Activated CD8-positive, alpha-beta memory T cell treated with anti-CD3 and anti-CD28 coated beads, Interleukin-2, amount 10 ng/mL, durations not matched to agents 7 days and 5 days (primary cell): ENCODE results near the gene PPM1J. TPM values are rescaled to one million over a fixed set of nuclear protein-coding genes. Genes with fewer than 3 reads are reported as not detected.

ENCODE experiments used
- ATAC-seq: fragments of 150-1000 bp; cut with Tn5 transposase; one replicate; pipeline ENCODE4 v1.10.0; 2021; ENCODE audit warnings: moderate library complexity
- CTCF ChIA-PET: fragments of 350-600 bp; sonication (Branson Sonifier 250); formaldehyde crosslinking; loops from one replicate; lab custom pipeline; 2021; ENCODE audit warnings: antibody characterized with exemption; lab: Charles Lee
- DNase-seq: peaks from one replicate; pipeline ENCODE4 v3.0.0-alpha.2; 2020
- H3K27ac Mint-ChIP-seq: one replicate; pipeline ENCODE4 v1.8.0; 2021; ENCODE audit warnings: mild to moderate bottlenecking, mixed read lengths
- H3K27me3 Mint-ChIP-seq: one replicate; pipeline ENCODE4 v1.8.0; 2021; ENCODE audit warnings: mixed read lengths
- H3K36me3 Mint-ChIP-seq: one replicate; pipeline ENCODE4 v1.8.0; 2021; ENCODE audit warnings: mild to moderate bottlenecking, mixed read lengths
- H3K4me1 Mint-ChIP-seq: one replicate; pipeline ENCODE4 v1.8.0; 2021; ENCODE audit warnings: mixed read lengths
- H3K4me3 Mint-ChIP-seq: one replicate; pipeline ENCODE4 v1.8.0; 2021; ENCODE audit warnings: mild to moderate bottlenecking, moderate library complexity, mixed read lengths
- H3K9me3 Mint-ChIP-seq: one replicate; pipeline ENCODE4 v1.8.0; 2022; ENCODE audit warnings: low read depth, mixed read lengths
- total RNA-seq, 2 experiments: library from RNA; stranded (reverse); gene quantifications; one replicate each; pipeline ENCODE4 v1.2.3, GENCODE V29; 2021

The PPM1J gene
- total RNA-seq, 2 experiments from 2014 or later: 0.26 TPM; not detected in 1

DNA sequence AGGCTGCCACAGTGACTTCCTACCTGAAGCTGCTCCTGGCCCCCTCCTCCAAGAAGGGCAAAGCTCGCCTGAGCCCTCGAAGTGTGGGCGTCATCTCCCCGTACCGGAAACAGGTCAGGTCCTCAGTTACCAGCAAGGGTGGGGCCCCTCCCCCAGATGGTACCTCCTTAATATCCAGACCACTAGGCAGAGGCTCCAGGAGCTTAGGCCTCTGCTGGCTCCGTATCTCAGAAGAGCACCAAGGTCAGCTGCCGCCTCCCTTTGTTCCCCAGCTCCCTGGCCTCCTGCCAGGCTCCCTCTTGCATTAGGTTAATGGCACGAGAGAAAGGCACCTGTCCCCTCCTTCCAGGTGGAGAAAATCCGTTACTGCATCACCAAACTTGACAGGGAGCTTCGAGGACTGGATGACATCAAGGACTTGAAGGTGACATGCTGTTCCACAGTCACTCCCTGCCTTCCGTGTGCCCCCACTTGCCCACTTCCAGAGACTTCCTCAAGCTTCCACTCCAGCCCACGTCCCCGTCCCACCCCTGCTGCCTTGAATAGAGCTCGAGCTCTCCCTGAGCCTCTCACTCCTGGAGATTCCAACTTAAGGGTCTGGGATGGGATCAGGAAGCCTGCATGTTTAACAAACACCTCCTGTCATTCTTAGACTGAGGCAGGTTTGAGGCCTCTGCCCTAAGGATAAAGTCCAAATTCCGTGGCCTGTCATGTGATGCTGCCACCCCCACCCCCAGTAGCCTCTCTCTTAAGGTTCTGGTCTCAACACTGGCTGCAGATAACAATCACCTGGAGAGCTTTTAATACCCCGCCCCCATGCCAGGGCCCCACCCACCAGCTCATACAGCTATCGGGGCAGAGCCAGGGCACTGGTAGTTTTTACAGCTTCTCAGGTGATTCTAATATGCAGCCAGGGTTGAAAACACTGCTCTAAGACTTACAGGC is 16.5 kb downstream of the PPM1J start:
- H3K36me3 Mint-ChIP-seq: peaks cover 35% of the 10 kb centered on the region
- no peak for ATAC-seq
- no peak overlapping the region for H3K27ac Mint-ChIP-seq
- no peaks in the 10 kb centered on the region for H3K27me3 Mint-ChIP-seq
- DNase-seq: no peak
- H3K4me3 Mint-ChIP-seq: no peak overlapping the region
- CTCF ChIA-PET: interaction anchor here (0.9 to 2.2 kb wide), 3 partner anchors 17 to 308 kb away, joined by 3 to 9 read pairs (median 4); partner anchors contain the start of gene PPM1J
- H3K4me1 Mint-ChIP-seq: peaks cover 36% of the 10 kb centered on the region
- no peaks in the 10 kb centered on the region for H3K9me3 Mint-ChIP-seq

DNA sequence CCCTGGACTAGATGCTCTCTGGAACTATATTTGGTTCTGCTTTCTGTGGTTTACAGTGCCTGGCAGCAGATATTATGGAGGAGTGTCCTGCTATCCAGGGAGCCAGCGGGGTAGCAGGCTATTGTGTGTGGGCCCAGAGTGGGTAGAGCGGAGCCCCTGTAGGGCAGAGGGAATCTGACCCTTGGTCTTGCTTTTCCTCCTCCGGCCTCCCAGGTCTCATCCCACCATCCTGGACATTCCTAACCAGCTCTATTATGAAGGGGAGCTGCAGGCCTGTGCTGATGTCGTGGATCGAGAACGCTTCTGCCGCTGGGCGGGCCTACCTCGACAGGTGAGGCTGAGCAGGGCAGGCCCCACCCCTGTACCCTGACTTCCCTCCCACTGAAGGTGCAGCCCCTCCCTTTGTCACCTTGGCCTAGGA is 17.3 kb downstream of the PPM1J start:
- CTCF ChIA-PET: interaction anchor here (1.5 kb wide), 1 partner anchor 307 kb away, joined by 4 read pairs; no protein-coding TSS in a partner anchor
- Mint-ChIP-seq H3K27ac (no peak overlapping the region), H3K36me3 (peaks cover 31% of the 10 kb centered on the region), H3K9me3 (no peaks in the 10 kb centered on the region), H3K27me3 (no peaks in the 10 kb centered on the region), H3K4me1 (peaks cover 29% of the 10 kb centered on the region), H3K4me3 (no peak overlapping the region)
- no peak for DNase-seq
- no peak for ATAC-seq

DNA sequence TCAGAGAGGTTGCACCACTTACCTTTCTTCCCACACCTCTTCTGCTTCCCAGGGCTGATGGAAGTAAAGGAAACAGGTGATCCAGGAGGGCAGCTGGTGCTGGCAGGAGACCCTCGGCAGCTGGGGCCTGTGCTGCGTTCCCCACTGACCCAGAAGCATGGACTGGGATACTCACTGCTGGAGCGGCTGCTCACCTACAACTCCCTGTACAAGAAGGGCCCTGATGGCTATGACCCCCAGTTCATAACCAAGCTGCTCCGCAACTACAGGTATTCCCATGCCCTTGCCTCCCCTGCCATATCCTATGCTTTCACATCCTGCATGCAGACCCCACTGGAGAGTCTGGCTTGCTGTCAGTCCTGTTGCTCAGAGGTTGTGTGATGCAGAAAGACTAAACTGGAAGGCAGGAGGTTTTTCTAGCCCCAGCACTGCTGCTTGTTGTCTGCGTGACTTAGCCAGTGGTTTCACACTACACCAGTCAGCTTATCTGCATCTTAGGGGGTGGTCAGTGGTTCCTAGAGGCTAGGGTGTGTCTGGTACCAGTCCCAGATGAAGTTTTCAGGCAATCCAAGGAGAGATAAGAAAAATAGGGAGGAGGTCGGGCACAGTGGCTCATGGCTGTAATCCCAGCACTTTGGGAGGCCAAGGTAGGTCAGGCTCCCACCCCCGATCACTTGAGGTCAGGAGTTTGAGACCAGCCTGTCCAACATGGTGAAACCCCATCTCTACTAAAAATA is 18.4 kb downstream of the PPM1J start:
- no peak for ATAC-seq
- H3K36me3 Mint-ChIP-seq: peaks cover 28% of the 10 kb centered on the region

DNA sequence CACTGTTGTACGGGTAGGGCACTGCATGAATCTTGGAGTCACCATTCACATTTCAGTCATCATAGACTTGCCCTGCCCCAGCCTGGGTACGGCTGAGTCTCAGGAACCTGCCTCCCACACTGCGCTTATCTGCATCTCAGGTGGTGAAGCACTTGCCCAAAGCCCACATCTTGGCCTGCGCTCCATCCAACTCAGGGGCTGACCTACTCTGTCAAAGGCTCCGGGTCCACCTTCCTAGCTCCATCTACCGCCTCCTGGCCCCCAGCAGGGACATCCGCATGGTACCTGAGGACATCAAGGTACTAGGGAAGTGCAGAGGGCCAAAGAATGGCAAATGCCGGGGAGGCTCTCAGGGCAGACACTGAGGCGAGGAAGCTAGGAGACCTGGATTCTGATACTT is 19.9 kb downstream of the PPM1J start:
- no peak for ATAC-seq
- H3K27ac Mint-ChIP-seq: no peak overlapping the region
- DNase-seq: no peak
- no peak overlapping the region for H3K4me3 Mint-ChIP-seq
- H3K36me3 Mint-ChIP-seq: peaks cover 28% of the 10 kb centered on the region
- H3K4me1 Mint-ChIP-seq: peaks cover 7% of the 10 kb centered on the region
- CTCF ChIA-PET: no interaction called here
- H3K27me3 Mint-ChIP-seq: no peaks in the 10 kb centered on the region
- H3K9me3 Mint-ChIP-seq: no peaks in the 10 kb centered on the region

More for the DNA sequence above, 18.4 kb downstream of the PPM1J start:
- no peak overlapping the region for H3K4me3 Mint-ChIP-seq
- CTCF ChIA-PET: interaction anchor here (0.8 kb wide), 1 partner anchor 8 kb away, joined by 3 read pairs; no protein-coding TSS in a partner anchor
- no peaks in the 10 kb centered on the region for H3K9me3 Mint-ChIP-seq
- no peaks in the 10 kb centered on the region for H3K27me3 Mint-ChIP-seq
- no peak for DNase-seq
- H3K4me1 Mint-ChIP-seq: peaks cover 21% of the 10 kb centered on the region
- no peak overlapping the region for H3K27ac Mint-ChIP-seq

- no peak for DNase-seq
- peaks cover 31% of the 10 kb centered on the region for H3K36me3 Mint-ChIP-seq
- ATAC-seq: no peak
- no peaks in the 10 kb centered on the region for H3K27me3 Mint-ChIP-seq
- no peak overlapping the region for H3K4me3 Mint-ChIP-seq
- peaks cover 3% of the 10 kb centered on the region for H3K4me1 Mint-ChIP-seq
- no peak overlapping the region for H3K27ac Mint-ChIP-seq
- CTCF ChIA-PET: interaction anchor here (0.8 kb wide), 1 partner anchor 10 kb away, joined by 3 read pairs; no protein-coding TSS in a partner anchor
- no peaks in the 10 kb centered on the region for H3K9me3 Mint-ChIP-seq
These were observed 20.7 kb downstream of the PPM1J start for GRCh38 chr1:112694363-112694929.

DNA sequence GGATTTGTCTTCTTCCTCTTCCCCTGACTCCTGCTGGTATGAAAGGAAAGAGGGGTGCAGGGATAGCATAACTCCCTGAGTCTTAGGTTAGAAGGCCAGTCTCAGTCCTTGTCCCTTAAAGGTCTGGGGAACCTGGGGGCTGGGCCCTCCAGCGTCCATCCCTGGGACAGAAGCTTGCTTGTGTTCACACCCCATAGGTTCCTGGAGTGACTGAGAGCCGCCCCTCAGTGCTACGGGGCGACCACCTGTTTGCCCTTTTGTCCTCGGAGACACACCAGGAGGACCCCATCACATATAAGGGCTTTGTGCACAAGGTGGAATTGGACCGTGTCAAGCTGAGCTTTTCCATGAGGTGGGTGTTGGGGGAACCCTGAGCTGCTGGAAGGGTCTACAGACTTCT is 21.3 kb downstream of the PPM1J start:
- no peaks in the 10 kb centered on the region for H3K27me3 Mint-ChIP-seq
- H3K27ac Mint-ChIP-seq: no peak overlapping the region
- H3K4me3 Mint-ChIP-seq: no peak overlapping the region
- peaks cover 28% of the 10 kb centered on the region for H3K36me3 Mint-ChIP-seq
- DNase-seq (no peak), ATAC-seq (no peak)
- CTCF ChIA-PET: interaction anchor here (0.8 kb wide), 1 partner anchor 10 kb away, joined by 3 read pairs; no protein-coding TSS in a partner anchor
- peaks cover 3% of the 10 kb centered on the region for H3K4me1 Mint-ChIP-seq
- no peaks in the 10 kb centered on the region for H3K9me3 Mint-ChIP-seq

DNA sequence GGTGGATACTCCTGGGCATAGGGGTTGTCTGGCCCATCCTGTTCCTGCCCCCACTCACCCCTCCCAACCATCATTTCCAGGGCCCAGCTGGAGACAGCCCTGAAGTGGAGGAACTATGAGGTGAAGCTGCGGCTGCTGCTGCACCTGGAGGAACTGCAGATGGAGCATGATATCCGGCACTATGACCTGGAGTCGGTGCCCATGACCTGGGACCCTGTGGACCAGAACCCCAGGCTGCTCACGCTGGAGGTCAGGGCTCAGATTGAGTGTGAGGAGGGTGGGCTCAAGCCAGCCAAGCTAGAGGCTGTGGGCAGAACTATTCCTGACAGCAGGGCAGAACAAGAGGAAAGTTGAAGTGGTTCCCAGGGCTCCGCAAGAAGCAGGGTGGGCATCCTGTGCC is 22.5 kb downstream of the PPM1J start:
- peaks cover 3% of the 10 kb centered on the region for H3K4me1 Mint-ChIP-seq
- H3K36me3 Mint-ChIP-seq: peaks cover 29% of the 10 kb centered on the region
- ATAC-seq: no peak
- no peaks in the 10 kb centered on the region for H3K27me3 Mint-ChIP-seq
- no peak for DNase-seq
- H3K9me3 Mint-ChIP-seq: no peaks in the 10 kb centered on the region
- H3K4me3 Mint-ChIP-seq: no peak overlapping the region
- H3K27ac Mint-ChIP-seq: no peak overlapping the region
- CTCF ChIA-PET: no interaction called here

DNA sequence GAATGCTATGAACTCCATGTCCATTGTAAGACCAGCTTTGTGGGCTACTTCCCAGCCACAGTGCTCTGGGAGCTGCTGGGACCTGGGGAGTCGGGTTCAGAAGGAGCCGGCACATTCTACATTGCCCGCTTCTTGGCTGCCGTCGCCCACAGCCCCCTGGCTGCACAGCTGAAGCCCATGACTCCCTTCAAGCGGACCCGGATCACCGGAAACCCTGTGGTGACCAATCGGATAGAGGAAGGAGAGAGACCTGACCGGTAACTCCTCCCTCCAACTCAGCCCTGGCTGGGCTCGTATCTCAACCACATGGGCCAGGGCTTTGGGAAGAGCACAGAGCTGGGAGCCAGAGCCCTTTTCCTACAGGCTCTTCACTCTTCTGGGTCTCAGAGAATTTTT is 25.3 kb downstream of the PPM1J start:
- H3K4me1 Mint-ChIP-seq: peaks cover 10% of the 10 kb centered on the region
- DNase-seq (no peak), ATAC-seq (no peak)
- H3K27me3 Mint-ChIP-seq: no peaks in the 10 kb centered on the region
- CTCF ChIA-PET: interaction anchor here (0.9 to 2.0 kb wide), 2 partner anchors 12 to 26 kb away, joined by 3 to 4 read pairs; partner anchors contain the start of gene PPM1J
- no peaks in the 10 kb centered on the region for H3K9me3 Mint-ChIP-seq
- peaks cover 24% of the 10 kb centered on the region for H3K36me3 Mint-ChIP-seq
- H3K4me3 Mint-ChIP-seq: no peak overlapping the region
- no peak overlapping the region for H3K27ac Mint-ChIP-seq

GRCh38 chr1:112689196-112689841 is 25.8 kb downstream of the PPM1J start:
- Mint-ChIP-seq H3K4me3 (no peak overlapping the region), H3K9me3 (no peaks in the 10 kb centered on the region)
- CTCF ChIA-PET: interaction anchor here (0.9 to 2.0 kb wide), 2 partner anchors 12 to 26 kb away, joined by 3 to 4 read pairs; partner anchors contain the start of gene PPM1J

DNA sequence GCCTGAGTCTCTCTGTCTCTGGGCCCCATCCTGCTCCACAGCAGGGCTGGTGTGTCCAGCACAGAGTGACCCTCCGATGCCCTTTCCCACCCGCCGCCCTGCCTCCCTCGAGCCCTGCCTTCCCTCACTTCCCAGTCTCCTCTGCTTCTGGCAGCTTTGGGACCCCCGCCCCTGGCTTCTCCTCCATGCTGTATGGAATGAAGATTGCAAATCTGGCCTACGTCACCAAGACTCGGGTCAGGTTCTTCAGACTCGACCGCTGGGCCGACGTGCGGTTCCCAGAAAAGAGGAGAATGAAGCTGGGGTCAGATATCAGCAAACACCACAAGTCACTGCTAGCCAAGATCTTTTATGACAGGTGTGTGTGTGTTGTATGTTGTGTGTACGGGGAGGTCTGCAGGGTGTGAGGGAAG is 26.3 kb downstream of the PPM1J start:
- H3K4me1 Mint-ChIP-seq: peaks cover 10% of the 10 kb centered on the region
- CTCF ChIA-PET: interaction anchor here (0.9 to 2.0 kb wide), 2 partner anchors 13 to 27 kb away, joined by 3 to 4 read pairs; partner anchors contain the start of gene PPM1J
- DNase-seq: no peak

More at GRCh38 chr1:112689196-112689841, 25.8 kb downstream of the PPM1J start:
- no peak overlapping the region for H3K27ac Mint-ChIP-seq
- H3K36me3 Mint-ChIP-seq: peaks cover 22% of the 10 kb centered on the region
- ATAC-seq: no peak
- DNase-seq: no peak
- peaks cover 10% of the 10 kb centered on the region for H3K4me1 Mint-ChIP-seq
- no peaks in the 10 kb centered on the region for H3K27me3 Mint-ChIP-seq

GRCh38 chr1:112687785-112688496 is 27.2 kb downstream of the PPM1J start:
- DNase-seq (no peak), ATAC-seq (no peak)
- Mint-ChIP-seq H3K4me3 (no peak overlapping the region), H3K36me3 (peaks cover 22% of the 10 kb centered on the region), H3K9me3 (no peaks in the 10 kb centered on the region), H3K27me3 (no peaks in the 10 kb centered on the region), H3K4me1 (peaks cover 11% of the 10 kb centered on the region), H3K27ac (no peak overlapping the region)
- CTCF ChIA-PET: no interaction called here

More for the DNA sequence above, 26.3 kb downstream of the PPM1J start:
- Mint-ChIP-seq H3K27me3 (no peaks in the 10 kb centered on the region), H3K27ac (no peak overlapping the region), H3K4me3 (no peak overlapping the region), H3K9me3 (no peaks in the 10 kb centered on the region), H3K36me3 (peaks cover 22% of the 10 kb centered on the region)
- ATAC-seq: no peak

DNA sequence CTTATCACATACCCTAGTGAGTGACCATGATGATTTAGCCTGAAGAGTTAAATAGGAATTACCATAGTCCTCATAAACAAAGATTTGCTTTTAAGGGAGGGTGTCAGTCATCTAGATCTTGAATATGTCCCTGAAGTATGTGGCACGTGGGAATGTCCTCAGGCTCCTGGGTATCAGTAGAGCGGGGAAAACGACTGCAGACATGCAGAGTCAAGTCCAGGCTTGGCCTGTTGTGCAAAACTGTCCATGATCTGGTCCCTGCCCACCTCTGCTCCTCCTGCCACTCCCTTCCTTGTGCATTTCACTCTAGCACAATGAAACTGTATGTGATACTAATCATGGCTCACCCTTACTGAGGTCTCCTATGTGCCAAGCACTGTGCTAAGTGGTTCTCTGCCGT is 27.8 kb downstream of the PPM1J start:
- no peak overlapping the region for H3K4me3 Mint-ChIP-seq
- CTCF ChIA-PET: interaction anchor here (1.4 kb wide), 1 partner anchor 12 kb away, joined by 6 read pairs; the partner anchor contains the start of gene MOV10
- ATAC-seq: no peak
- no peak overlapping the region for H3K27ac Mint-ChIP-seq
- H3K27me3 Mint-ChIP-seq: no peaks in the 10 kb centered on the region
- H3K36me3 Mint-ChIP-seq: peaks cover 24% of the 10 kb centered on the region
- DNase-seq: no peak
- H3K9me3 Mint-ChIP-seq: no peaks in the 10 kb centered on the region
- H3K4me1 Mint-ChIP-seq: peaks cover 13% of the 10 kb centered on the region
